Hematopoietic multipotent progenitor cell treated with erythropoietin and hydrocortisone succinate and interleukin-3 and kit ligand, for 4 days (in vitro differentiated cells): Measurements from ENCODE around the gene PLEKHM1.

ENCODE experiments used
- DNase-seq: peaks from one replicate; pipeline ENCODE4 v3.0.0-alpha.2; 2015

PLEKHM1 gene

DNA sequence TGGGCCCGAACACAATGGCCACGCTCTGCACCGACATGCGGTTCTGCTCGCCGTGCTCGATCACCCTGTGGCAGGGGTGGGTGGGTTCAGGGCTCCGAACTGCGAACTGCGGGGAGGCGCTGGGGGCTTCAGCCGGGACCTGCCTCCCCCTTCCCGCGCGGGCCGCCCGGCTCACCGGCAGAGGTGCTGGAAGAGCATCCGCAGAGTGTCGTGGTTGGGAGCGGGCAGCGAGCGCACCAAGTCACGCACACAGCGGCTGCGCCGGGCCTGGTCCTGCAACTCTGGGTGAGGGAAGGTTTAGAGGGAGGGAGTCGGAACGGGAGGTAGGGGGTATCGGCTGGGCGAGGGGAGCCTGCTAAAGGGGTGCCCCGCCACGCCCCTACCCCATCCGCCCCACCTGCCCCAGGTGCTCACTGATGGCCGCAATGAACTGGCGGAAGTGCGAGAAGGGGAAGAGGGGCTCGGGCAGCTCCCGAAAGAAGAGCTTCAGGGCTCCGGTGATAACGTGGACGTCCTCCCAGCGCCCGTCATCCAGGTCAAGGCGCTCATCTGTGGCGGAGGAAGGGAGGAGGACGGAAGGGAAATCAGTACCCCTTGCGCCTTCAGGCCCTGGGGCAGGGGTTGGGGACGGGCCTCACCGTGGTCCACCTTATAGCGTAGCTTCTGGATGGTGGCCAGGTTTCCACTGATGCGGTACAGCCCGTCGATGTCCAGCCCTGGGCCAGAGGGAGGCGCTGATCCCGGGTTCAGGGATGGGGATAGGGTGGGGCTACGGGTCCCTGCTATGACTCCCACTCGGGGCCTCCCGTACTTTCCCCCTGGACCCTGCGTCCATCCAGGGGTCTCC is 94.7 kb downstream of the PLEKHM1 start:
- DNase-seq: no peak

- DNase-seq: peak; percentile 91
Observed at GRCh38 chr17:45394913-45395568, 95.5 kb downstream of the PLEKHM1 start.

- DNase-seq: no peak
Observed at GRCh38 chr17:45394564-45394912, 96.0 kb downstream of the PLEKHM1 start.

- DNase-seq: no peak
Observed at GRCh38 chr17:45394091-45394490, 96.4 kb downstream of the PLEKHM1 start.

GRCh38 chr17:45393411-45393810 is 97.1 kb downstream of the PLEKHM1 start:
- no peak for DNase-seq

GRCh38 chr17:45391918-45392317 is 98.6 kb downstream of the PLEKHM1 start:
- DNase-seq: no peak

GRCh38 chr17:45391291-45391690 is 99.2 kb downstream of the PLEKHM1 start:
- no peak for DNase-seq

DNA sequence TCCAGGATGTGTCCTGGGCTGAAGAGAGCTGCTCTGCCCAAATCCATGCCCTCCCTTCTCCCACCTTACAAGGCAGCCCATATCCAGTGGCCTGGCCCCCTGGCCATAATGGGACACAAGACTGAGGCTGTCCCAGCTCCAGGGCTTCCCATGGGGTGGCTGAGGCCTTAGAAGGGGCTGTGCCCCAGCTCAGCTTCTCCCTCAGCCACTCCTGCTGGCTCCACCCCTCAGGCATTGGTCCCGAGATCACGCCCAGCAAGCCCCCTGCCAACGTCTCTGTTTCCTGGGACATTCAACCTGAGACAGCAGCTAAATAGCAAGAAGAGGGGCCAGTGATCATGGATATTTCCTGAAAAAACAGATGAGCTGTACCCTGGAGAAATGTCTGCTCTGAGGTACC is 101.2 kb downstream of the PLEKHM1 start:
- no peak for DNase-seq

- DNase-seq: no peak
Observed at GRCh38 chr17:45388604-45389325, 101.8 kb downstream of the PLEKHM1 start.

DNA sequence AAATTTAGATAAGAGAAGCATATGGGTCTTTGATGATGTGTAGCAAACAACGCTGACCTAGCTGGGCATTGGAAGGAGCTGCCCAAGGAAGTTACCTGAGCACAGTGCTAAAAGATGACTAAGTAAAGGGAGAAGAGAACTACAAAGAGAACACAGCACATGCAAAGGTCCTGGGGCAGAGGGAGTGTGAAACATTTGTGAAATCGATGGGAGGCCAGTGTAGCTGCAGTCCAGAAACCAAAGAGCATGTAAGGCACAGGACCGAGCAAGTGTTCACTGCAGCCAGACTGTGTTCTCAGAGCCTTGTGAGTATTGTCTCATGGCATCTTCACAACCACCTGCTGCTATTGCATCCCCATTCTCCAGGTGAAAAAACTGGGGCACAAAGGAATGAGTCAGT is 102.8 kb downstream of the PLEKHM1 start:
- no peak for DNase-seq

DNA sequence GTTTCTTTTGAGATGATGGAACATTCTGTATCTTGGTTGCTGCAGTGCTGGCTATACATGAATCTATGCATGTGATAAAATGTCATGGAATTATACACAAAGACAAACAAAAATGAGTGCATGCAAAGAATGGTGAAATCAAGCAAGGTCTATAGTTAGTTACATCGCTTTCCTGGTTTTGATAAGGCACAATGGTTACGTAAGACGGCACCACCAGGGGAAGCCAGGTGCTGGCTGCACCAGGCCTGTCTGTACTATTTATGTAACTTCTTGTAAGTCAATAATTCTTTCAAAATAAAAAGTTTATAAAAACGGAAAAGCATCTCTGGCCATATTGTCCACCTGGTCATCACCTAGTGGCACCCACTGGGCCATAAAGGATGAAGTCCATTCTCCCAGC is 104.3 kb downstream of the PLEKHM1 start:
- no peak for DNase-seq
